HG03354 (cell line): ENCODE results near the gene ZFYVE28.

Source experiments
- ATAC-seq: cut with Tn5 transposase; IDR thresholded peaks from one replicate; pipeline ENCODE4 v1.9.1; 2021; ENCODE audit warnings: mild to moderate bottlenecking; ENCODE audit not compliant: unreplicated experiment, poor library complexity, severe bottlenecking

The ZFYVE28 gene

GRCh38 chr4:2359591-2360395 lies 58.7 kb downstream of the ZFYVE28 start:
- ATAC-seq, result no peak

GRCh38 chr4:2357821-2358745 lies 60.4 kb downstream of the ZFYVE28 start:
- ATAC-seq, result no peak

- no peak for ATAC-seq
Measured at GRCh38 chr4:2356123-2357069, 62.0 kb downstream of the ZFYVE28 start.

- no peak for ATAC-seq
Measured at GRCh38 chr4:2354760-2355159, 63.7 kb downstream of the ZFYVE28 start.

- no peak for ATAC-seq
Measured at GRCh38 chr4:2354118-2354517, 64.3 kb downstream of the ZFYVE28 start.

- ATAC-seq, result no peak
Measured at GRCh38 chr4:2353222-2354107, 65.0 kb downstream of the ZFYVE28 start.

- ATAC-seq, result no peak
Measured at GRCh38 chr4:2352729-2353221, 65.7 kb downstream of the ZFYVE28 start.

- ATAC-seq, result no peak
Measured at GRCh38 chr4:2352171-2352570, 66.3 kb downstream of the ZFYVE28 start.

- ATAC-seq, result no peak
Measured at GRCh38 chr4:2350982-2351381, 67.5 kb downstream of the ZFYVE28 start.

- no peak for ATAC-seq
Measured at GRCh38 chr4:2348786-2349185, 69.7 kb downstream of the ZFYVE28 start.

- ATAC-seq, result no peak
Measured at GRCh38 chr4:2347190-2347589, 71.3 kb downstream of the ZFYVE28 start.

- ATAC-seq, result no peak
Measured at GRCh38 chr4:2343476-2343875, 75.0 kb downstream of the ZFYVE28 start.

- ATAC-seq, result no peak
Measured at GRCh38 chr4:2341911-2342652, 76.4 kb downstream of the ZFYVE28 start.

- no peak for ATAC-seq
Measured at GRCh38 chr4:2341261-2341841, 77.1 kb downstream of the ZFYVE28 start.

GRCh38 chr4:2340272-2341061 lies 78.0 kb downstream of the ZFYVE28 start:
- ATAC-seq, result no peak

- ATAC-seq, result no peak
Measured at GRCh38 chr4:2339458-2340271, 78.8 kb downstream of the ZFYVE28 start.
